WTC11 (cell line): ENCODE data around the gene FSTL4. TPM values are rescaled to one million over a fixed set of nuclear protein-coding genes. Genes with fewer than 3 reads are reported as not detected.

Source experiments
- ATAC-seq: fragments of 200-7000 bp; cut with Tn5 transposase; 2 replicates; pipeline ENCODE4 v1.10.0; 2021; ENCODE audit warnings: mild to moderate bottlenecking, moderate library complexity
- CTCF ChIA-PET: fragments of 300-600 bp; sonication (Branson Sonifier 250); formaldehyde crosslinking; loops from one replicate; lab custom pipeline; 2021; ENCODE audit warnings: antibody characterized with exemption; lab: Charles Lee
- POLR2A ChIA-PET: fragments of 350-600 bp; sonication (Branson Sonifier 250); formaldehyde crosslinking; loops from one replicate; lab custom pipeline; 2021; ENCODE audit warnings: antibody characterized with exemption; lab: Charles Lee
- DNase-seq: peaks from one replicate; pipeline ENCODE4 v3.0.0; 2021; ENCODE audit warnings: low spot score
- H3K27ac Mint-ChIP-seq: 2 replicates; pipeline ENCODE4 v1.8.0; 2021; ENCODE audit warnings: mixed read lengths
- H3K27me3 Mint-ChIP-seq: 2 replicates; pipeline ENCODE4 v1.8.0; 2021; ENCODE audit warnings: low read depth, mild to moderate bottlenecking, moderate library complexity, mixed read lengths
- H3K36me3 Mint-ChIP-seq: 2 replicates; pipeline ENCODE4 v1.8.0; 2021; ENCODE audit warnings: mixed read lengths
- H3K4me1 Mint-ChIP-seq: 2 replicates; pipeline ENCODE4 v1.8.0; 2022; ENCODE audit warnings: mixed read lengths
- H3K4me3 Mint-ChIP-seq: 2 replicates; pipeline ENCODE4 v1.8.0; 2021; ENCODE audit warnings: mild to moderate bottlenecking, moderate library complexity, mixed read lengths
- H3K9me3 Mint-ChIP-seq: 2 replicates; pipeline ENCODE4 v1.8.0; 2021; ENCODE audit warnings: mixed read lengths
- EMX1 ChIP-seq: fragments of 250-450 bp; sonication (Bioruptor Pico); IDR thresholded peaks from 2 replicates; pipeline ENCODE4 v1.8.0; 2021; ENCODE audit warnings: mild to moderate bottlenecking
- SP1 ChIP-seq: sonication (generic); formaldehyde crosslinking; conservative IDR thresholded peaks from 2 replicates; pipeline ENCODE4 v1.8.1; 2022; ENCODE audit warnings: missing genetic modification reagents
- STAT6 ChIP-seq: sonication (generic); formaldehyde crosslinking; conservative IDR thresholded peaks from 2 replicates; pipeline ENCODE4 v1.8.1; 2023; ENCODE audit warnings: mild to moderate bottlenecking, low read depth, missing genetic modification reagents, moderate library complexity
- microRNA-seq: library from miRNA; unstranded; fragments of <30 nt; microRNA quantifications from one replicate; pipeline ENCODE4 v1.2.0, GENCODE V29; 2022; ENCODE audit warnings: borderline number of aligned reads
- total RNA-seq: library from RNA; stranded (reverse); gene quantifications from 3 replicates; pipeline ENCODE4 v1.2.3, GENCODE V29; 2021

The FSTL4 gene
- total RNA-seq, 1 experiment from 2014 or later, result 6.1 TPM

GRCh38 chr5:133147411-133147810 is 464.9 kb downstream of the FSTL4 start:
- ChIA-PET CTCF (no interaction called here), POLR2A (no interaction called here)
- H3K36me3 Mint-ChIP-seq, result peaks cover 4% of the 10 kb centered on the region; the same call in 1 of the 2 replicates
- H3K27me3 Mint-ChIP-seq, result no peaks in the 10 kb centered on the region
- no peak overlapping the region for H3K4me3 Mint-ChIP-seq
- DNase-seq (no peak), ATAC-seq (no peak)
- H3K9me3 Mint-ChIP-seq, result peaks cover 18% of the 10 kb centered on the region
- no peak for TF ChIP-seq SP1
- TF ChIP-seq EMX1 (CRISPR knock-in tag), result no peak
- no peak for TF ChIP-seq STAT6 (CRISPR knock-in tag)
- H3K27ac Mint-ChIP-seq, result no peak overlapping the region
- peaks cover 4% of the 10 kb centered on the region; the same call in 1 of the 2 replicates for H3K4me1 Mint-ChIP-seq

Small RNA genes within 50 kb of the gene (microRNA-seq; reads per million reads assigned to microRNA genes)
- gene MIR1289-2, result not detected
